ENCODE measurements around the gene CELF4.

The CELF4 gene

DNA sequence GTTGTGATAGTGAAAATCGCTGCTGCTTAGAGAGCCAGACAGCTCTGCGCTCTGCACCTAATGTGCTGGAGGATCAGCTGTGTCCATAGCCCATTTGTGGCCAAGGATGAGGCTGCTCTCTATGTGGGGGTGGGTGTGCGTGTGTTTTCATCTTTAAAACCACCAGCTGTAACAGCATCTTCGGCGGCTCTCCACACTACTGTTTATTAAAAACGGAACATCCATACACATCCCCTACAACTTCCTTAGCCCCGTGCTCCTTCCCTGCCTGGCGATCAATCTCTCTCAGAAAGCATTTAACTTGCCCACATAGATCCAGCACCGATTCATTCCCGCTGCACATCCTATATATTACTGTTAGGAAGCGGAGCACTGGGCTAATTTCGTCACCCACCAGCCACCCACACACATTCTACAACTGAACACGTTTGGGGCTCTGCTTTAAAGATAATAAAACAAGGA lies 1.6 kb downstream of the CELF4 start:
- peaks cover 81% of the 10 kb centered on the region for H3K27me3 ChIP-seq (ENCODE audit: control insufficient read depth, insufficient read depth, low read length, poor library complexity, severe bottlenecking)
- 45 to 47% methylated on average over 13 of the region's 13 CpGs for WGBS, 2 experiments
- H3K9me3 ChIP-seq (ENCODE audit: control insufficient read depth, low read length) = no peaks in the 10 kb centered on the region
- H3K4me3 ChIP-seq (ENCODE audit: insufficient read depth, low read depth, low read length) = no peak overlapping the region
- no peaks in the 10 kb centered on the region for H3K36me3 ChIP-seq (ENCODE audit: control insufficient read depth, insufficient read depth, low read length)
- H3K27ac ChIP-seq (ENCODE audit: insufficient read depth, low read depth, low read length, poor library complexity, severe bottlenecking) = no peak overlapping the region
- H3K4me1 ChIP-seq (ENCODE audit: control insufficient read depth, insufficient read depth, low read length) = peaks cover 12% of the 10 kb centered on the region

DNA sequence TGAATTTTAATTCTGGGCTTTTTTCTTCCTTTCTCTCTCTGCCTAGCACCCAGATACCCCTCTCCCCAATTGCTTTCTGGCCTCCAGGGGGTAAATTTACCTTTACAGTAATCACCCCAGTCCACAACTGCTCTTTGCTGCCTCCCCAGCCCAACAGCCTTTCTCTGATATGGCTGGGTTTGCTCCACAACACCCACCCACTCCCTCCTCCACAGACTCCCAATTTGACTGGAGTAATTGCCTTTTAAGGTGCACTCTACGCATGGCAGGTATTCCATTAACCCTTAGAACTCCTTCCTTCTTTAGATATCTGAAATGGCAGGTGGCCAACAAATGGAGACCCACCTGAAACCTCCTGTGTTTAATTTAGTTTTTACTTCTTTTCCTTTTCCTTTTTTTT lies 3.6 kb downstream of the CELF4 start:
- Histone ChIP-seq H3K4me3 (ENCODE audit: insufficient read depth, low read depth, low read length) (no peak overlapping the region), H3K27ac (ENCODE audit: insufficient read depth, low read depth, low read length, poor library complexity, severe bottlenecking) (no peak overlapping the region), H3K4me1 (ENCODE audit: control insufficient read depth, insufficient read depth, low read length) (peaks cover 9% of the 10 kb centered on the region), H3K36me3 (ENCODE audit: control insufficient read depth, insufficient read depth, low read length) (no peaks in the 10 kb centered on the region), H3K9me3 (ENCODE audit: control insufficient read depth, low read length) (no peaks in the 10 kb centered on the region), H3K27me3 (ENCODE audit: control insufficient read depth, insufficient read depth, low read length, poor library complexity, severe bottlenecking) (peaks cover 61% of the 10 kb centered on the region)
- WGBS, 2 experiments = 44 to 47% methylated on average over 1 of the region's 1 CpG

GRCh38 chr18:37560003-37560402 lies 5.6 kb downstream of the CELF4 start:
- no peaks in the 10 kb centered on the region for H3K4me1 ChIP-seq (ENCODE audit: control insufficient read depth, insufficient read depth, low read length)
- 62 to 71% methylated on average over 1 to 2 of the region's 2 CpGs for WGBS, 2 experiments
- peaks cover 44% of the 10 kb centered on the region for H3K27me3 ChIP-seq (ENCODE audit: control insufficient read depth, insufficient read depth, low read length, poor library complexity, severe bottlenecking)

GRCh38 chr18:37559194-37559593 lies 6.4 kb downstream of the CELF4 start:
- no peaks in the 10 kb centered on the region for H3K36me3 ChIP-seq (ENCODE audit: control insufficient read depth, insufficient read depth, low read length)
- H3K27ac ChIP-seq (ENCODE audit: insufficient read depth, low read depth, low read length, poor library complexity, severe bottlenecking) = no peak overlapping the region
- peaks cover 3% of the 10 kb centered on the region for H3K4me1 ChIP-seq (ENCODE audit: control insufficient read depth, insufficient read depth, low read length)
- 85 to 88% methylated on average over 1 of the region's 1 CpG for WGBS, 2 experiments
- H3K9me3 ChIP-seq (ENCODE audit: control insufficient read depth, low read length) = no peaks in the 10 kb centered on the region
- H3K4me3 ChIP-seq (ENCODE audit: insufficient read depth, low read depth, low read length) = no peak overlapping the region
- H3K27me3 ChIP-seq (ENCODE audit: control insufficient read depth, insufficient read depth, low read length, poor library complexity, severe bottlenecking) = peaks cover 36% of the 10 kb centered on the region

More at GRCh38 chr18:37560003-37560402, 5.6 kb downstream of the CELF4 start:
- Histone ChIP-seq H3K27ac (ENCODE audit: insufficient read depth, low read depth, low read length, poor library complexity, severe bottlenecking) (no peak overlapping the region), H3K9me3 (ENCODE audit: control insufficient read depth, low read length) (no peaks in the 10 kb centered on the region), H3K36me3 (ENCODE audit: control insufficient read depth, insufficient read depth, low read length) (no peaks in the 10 kb centered on the region), H3K4me3 (ENCODE audit: insufficient read depth, low read depth, low read length) (no peak overlapping the region)

DNA sequence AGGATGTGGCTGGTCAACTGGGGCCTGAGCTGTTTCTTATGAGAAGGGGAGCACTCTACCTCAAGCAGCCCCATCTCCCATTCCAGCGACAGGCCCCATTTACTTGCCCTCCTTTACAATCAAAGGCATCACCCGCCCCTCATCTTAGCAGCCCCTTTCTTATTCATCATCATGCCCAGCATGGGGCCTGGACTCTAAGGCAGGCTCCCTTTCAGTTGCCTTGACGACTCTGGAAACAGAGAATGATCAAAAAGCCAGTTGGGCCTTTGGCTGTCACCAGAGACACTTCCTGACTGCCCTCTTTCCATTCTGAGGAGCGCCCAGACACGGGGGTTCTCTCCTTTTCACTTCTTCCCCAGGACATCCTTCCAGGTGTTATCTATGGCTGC lies 11.2 kb downstream of the CELF4 start:
- WGBS, 2 experiments = 3% methylated on average over 5 of the region's 5 CpGs

GRCh38 chr18:37553633-37554398 lies 11.8 kb downstream of the CELF4 start:
- Histone ChIP-seq H3K27ac (ENCODE audit: insufficient read depth, low read depth, low read length, poor library complexity, severe bottlenecking) (no peak overlapping the region), H3K27me3 (ENCODE audit: control insufficient read depth, insufficient read depth, low read length, poor library complexity, severe bottlenecking) (no peaks in the 10 kb centered on the region), H3K9me3 (ENCODE audit: control insufficient read depth, low read length) (no peaks in the 10 kb centered on the region), H3K36me3 (ENCODE audit: control insufficient read depth, insufficient read depth, low read length) (no peaks in the 10 kb centered on the region), H3K4me3 (ENCODE audit: insufficient read depth, low read depth, low read length) (no peak overlapping the region), H3K4me1 (ENCODE audit: control insufficient read depth, insufficient read depth, low read length) (peaks cover 8% of the 10 kb centered on the region)
- 21 to 26% methylated on average over 16 to 18 of the region's 18 CpGs for WGBS, 2 experiments

More for the DNA sequence above, 11.2 kb downstream of the CELF4 start:
- H3K27me3 ChIP-seq (ENCODE audit: control insufficient read depth, insufficient read depth, low read length, poor library complexity, severe bottlenecking) = no peaks in the 10 kb centered on the region
- no peaks in the 10 kb centered on the region for H3K9me3 ChIP-seq (ENCODE audit: control insufficient read depth, low read length)
- H3K27ac ChIP-seq (ENCODE audit: insufficient read depth, low read depth, low read length, poor library complexity, severe bottlenecking) = no peak overlapping the region
- no peaks in the 10 kb centered on the region for H3K36me3 ChIP-seq (ENCODE audit: control insufficient read depth, insufficient read depth, low read length)
- no peak overlapping the region for H3K4me3 ChIP-seq (ENCODE audit: insufficient read depth, low read depth, low read length)
- peaks cover 8% of the 10 kb centered on the region for H3K4me1 ChIP-seq (ENCODE audit: control insufficient read depth, insufficient read depth, low read length)

DNA sequence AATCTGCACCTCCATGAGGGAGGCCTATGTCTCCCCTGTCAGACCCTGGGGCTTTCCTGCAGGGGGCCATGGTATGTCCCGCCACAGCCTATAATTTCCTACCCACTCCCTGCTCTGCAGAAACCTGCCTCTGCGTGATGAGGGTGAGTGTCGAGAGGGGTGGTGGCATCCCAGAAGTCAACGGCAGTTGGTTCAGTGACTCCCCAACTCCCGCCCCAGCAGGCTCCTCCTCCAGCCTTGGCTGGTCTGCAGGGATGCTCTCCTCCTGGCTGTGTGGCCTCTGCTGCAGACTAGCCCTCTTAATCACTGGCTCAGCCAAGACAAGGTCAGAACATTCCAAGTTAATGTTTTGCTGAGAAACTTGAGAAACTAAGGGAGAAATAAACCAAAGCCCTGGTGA lies 13.3 kb downstream of the CELF4 start:
- Histone ChIP-seq H3K36me3 (ENCODE audit: control insufficient read depth, insufficient read depth, low read length) (no peaks in the 10 kb centered on the region), H3K4me3 (ENCODE audit: insufficient read depth, low read depth, low read length) (no peak overlapping the region), H3K27ac (ENCODE audit: insufficient read depth, low read depth, low read length, poor library complexity, severe bottlenecking) (no peak overlapping the region), H3K27me3 (ENCODE audit: control insufficient read depth, insufficient read depth, low read length, poor library complexity, severe bottlenecking) (no peaks in the 10 kb centered on the region), H3K4me1 (ENCODE audit: control insufficient read depth, insufficient read depth, low read length) (peaks cover 8% of the 10 kb centered on the region), H3K9me3 (ENCODE audit: control insufficient read depth, low read length) (no peaks in the 10 kb centered on the region)
- whole genome bisulfite sequencing, 2 experiments = 79 to 84% methylated on average over 5 of the region's 5 CpGs

- WGBS, 2 experiments = 91 to 95% methylated on average over 7 to 8 of the region's 8 CpGs
- no peak overlapping the region for H3K27ac ChIP-seq (ENCODE audit: insufficient read depth, low read depth, low read length, poor library complexity, severe bottlenecking)
- H3K27me3 ChIP-seq (ENCODE audit: control insufficient read depth, insufficient read depth, low read length, poor library complexity, severe bottlenecking) = no peaks in the 10 kb centered on the region
- peaks cover 8% of the 10 kb centered on the region for H3K4me1 ChIP-seq (ENCODE audit: control insufficient read depth, insufficient read depth, low read length)
- no peaks in the 10 kb centered on the region for H3K9me3 ChIP-seq (ENCODE audit: control insufficient read depth, low read length)
- H3K4me3 ChIP-seq (ENCODE audit: insufficient read depth, low read depth, low read length) = no peak overlapping the region
- no peaks in the 10 kb centered on the region for H3K36me3 ChIP-seq (ENCODE audit: control insufficient read depth, insufficient read depth, low read length)
These were observed 13.8 kb downstream of the CELF4 start for GRCh38 chr18:37551846-37552245.

DNA sequence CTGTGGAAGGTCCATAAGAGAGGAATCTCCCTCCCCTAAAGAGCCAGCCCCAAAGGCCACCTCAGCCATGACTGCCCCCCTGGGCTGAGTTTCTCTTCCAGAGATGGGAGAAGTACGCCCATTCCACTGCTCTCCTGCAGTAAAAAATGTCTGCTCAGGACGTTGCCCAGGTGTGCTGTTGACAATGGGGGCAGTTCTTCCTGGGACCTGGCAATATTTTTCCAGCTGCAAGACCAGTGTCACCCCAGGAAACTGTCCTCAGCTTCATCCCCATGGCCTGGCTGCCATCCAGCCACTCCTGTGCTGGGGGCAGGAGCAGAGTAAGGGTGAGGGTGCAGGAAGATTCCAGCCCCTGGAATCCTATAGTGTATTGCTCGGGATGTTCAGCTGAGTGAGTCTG lies 14.3 kb downstream of the CELF4 start:
- no peak overlapping the region for H3K4me3 ChIP-seq (ENCODE audit: insufficient read depth, low read depth, low read length)
- no peaks in the 10 kb centered on the region for H3K9me3 ChIP-seq (ENCODE audit: control insufficient read depth, low read length)
- no peak overlapping the region for H3K27ac ChIP-seq (ENCODE audit: insufficient read depth, low read depth, low read length, poor library complexity, severe bottlenecking)
- peaks cover 8% of the 10 kb centered on the region for H3K4me1 ChIP-seq (ENCODE audit: control insufficient read depth, insufficient read depth, low read length)
- WGBS, 2 experiments = 90% methylated on average over 3 of the region's 3 CpGs
- no peaks in the 10 kb centered on the region for H3K36me3 ChIP-seq (ENCODE audit: control insufficient read depth, insufficient read depth, low read length)
- H3K27me3 ChIP-seq (ENCODE audit: control insufficient read depth, insufficient read depth, low read length, poor library complexity, severe bottlenecking) = no peaks in the 10 kb centered on the region

DNA sequence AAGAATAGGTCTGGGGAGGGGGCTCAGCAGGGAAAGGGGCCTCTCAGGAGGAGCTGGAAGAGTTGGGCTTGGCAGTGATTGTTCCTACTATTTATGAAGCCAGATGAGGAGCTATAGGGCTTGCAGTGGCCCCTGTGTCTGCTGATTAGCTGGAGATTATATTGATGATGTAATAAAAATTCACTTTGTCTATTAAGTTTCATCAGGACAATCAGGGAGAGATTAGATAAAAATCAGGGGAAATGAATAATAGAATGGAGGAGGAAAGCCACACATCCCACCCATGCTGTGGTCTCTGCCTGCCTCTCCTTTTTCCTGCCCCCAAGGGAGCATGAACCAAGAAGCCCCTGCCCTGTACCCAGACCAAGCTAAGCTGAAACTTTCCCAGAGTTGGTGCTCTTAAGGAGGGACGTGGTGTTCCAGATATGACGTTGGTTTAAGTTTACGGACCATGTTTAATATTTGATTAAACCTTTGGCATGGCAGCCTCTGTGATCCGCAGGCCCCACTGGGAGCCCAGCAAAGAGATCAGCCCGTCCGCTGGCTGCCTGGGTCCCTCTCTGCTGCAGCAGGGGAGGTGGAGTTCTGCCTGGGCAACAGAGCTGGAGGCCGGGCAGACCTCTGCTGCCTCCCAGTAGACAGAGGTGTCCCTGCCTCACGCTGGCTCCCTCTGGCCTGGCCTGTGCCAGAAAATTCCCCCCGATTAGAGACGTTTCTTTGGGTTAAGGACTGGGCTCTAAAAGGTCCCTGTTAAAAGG lies 15.3 kb downstream of the CELF4 start:
- Histone ChIP-seq H3K4me1 (ENCODE audit: control insufficient read depth, insufficient read depth, low read length) (peaks cover 8% of the 10 kb centered on the region), H3K9me3 (ENCODE audit: control insufficient read depth, low read length) (no peaks in the 10 kb centered on the region), H3K36me3 (ENCODE audit: control insufficient read depth, insufficient read depth, low read length) (no peaks in the 10 kb centered on the region), H3K27me3 (ENCODE audit: control insufficient read depth, insufficient read depth, low read length, poor library complexity, severe bottlenecking) (no peaks in the 10 kb centered on the region), H3K4me3 (ENCODE audit: insufficient read depth, low read depth, low read length) (no peak overlapping the region), H3K27ac (ENCODE audit: insufficient read depth, low read depth, low read length, poor library complexity, severe bottlenecking) (no peak overlapping the region)
- 90 to 92% methylated on average over 10 of the region's 10 CpGs for WGBS, 2 experiments

Measured in ectodermal cell (in vitro differentiated cells).